Activated naive CD8-positive, alpha-beta T cell treated with anti-CD3 and anti-CD28 coated beads for 36 hours (primary cell): Measurements from ENCODE around the gene CLEC18A. TPM values are rescaled to one million over a fixed set of nuclear protein-coding genes. Genes with fewer than 3 reads are reported as not detected.

Source experiments
- DNase-seq: peaks from one replicate; pipeline ENCODE4 v3.0.0; 2021
- H3K27ac Mint-ChIP-seq: one replicate; pipeline ENCODE4 v1.8.0; 2022; ENCODE audit warnings: mild to moderate bottlenecking, moderate library complexity, mixed read lengths
- H3K27me3 Mint-ChIP-seq: one replicate; pipeline ENCODE4 v1.8.0; 2022; ENCODE audit warnings: mild to moderate bottlenecking, mixed read lengths
- H3K36me3 Mint-ChIP-seq: one replicate; pipeline ENCODE4 v1.8.0; 2021; ENCODE audit warnings: mild to moderate bottlenecking, mixed read lengths
- H3K4me1 Mint-ChIP-seq: one replicate; pipeline ENCODE4 v1.8.0; 2021; ENCODE audit warnings: mixed read lengths
- H3K4me3 Mint-ChIP-seq: one replicate; pipeline ENCODE4 v1.8.0; 2022; ENCODE audit warnings: mild to moderate bottlenecking, moderate library complexity, mixed read lengths
- H3K9me3 Mint-ChIP-seq: one replicate; pipeline ENCODE4 v1.8.0; 2022; ENCODE audit warnings: mixed read lengths
- total RNA-seq, 2 experiments: library from RNA; stranded (reverse); gene quantifications; one replicate each; pipeline ENCODE4 v1.2.3, GENCODE V29; 2021

Gene CLEC18A
- total RNA-seq, 2 experiments from 2014 or later, result 0.14 TPM; not detected in 1

DNA sequence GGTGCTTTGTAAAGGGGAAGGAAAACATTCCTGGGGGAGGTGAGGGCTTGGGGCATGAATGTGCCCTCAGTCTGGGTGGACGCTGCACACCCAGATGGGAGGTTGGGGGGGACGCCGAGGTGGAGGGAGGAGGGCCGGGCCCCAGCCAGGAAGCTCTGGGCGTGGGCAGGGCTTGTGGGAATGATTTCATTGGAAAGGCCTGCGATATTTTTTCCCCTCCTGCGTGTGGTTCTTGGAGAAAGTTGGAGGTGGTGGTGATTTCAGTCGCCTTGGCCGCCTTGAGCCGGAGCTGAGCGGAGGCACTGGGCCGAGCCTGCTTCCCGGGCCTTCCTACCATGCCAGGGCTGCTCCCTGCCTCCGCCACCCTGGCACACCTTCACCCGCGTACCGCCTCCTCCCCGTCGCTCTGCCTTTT, 26.4 kb upstream of the CLEC18A start:
- Mint-ChIP-seq H3K9me3 (no peaks in the 10 kb centered on the region), H3K27ac (no peak overlapping the region), H3K36me3 (peaks cover 5% of the 10 kb centered on the region), H3K4me3 (no peak overlapping the region), H3K4me1 (no peaks in the 10 kb centered on the region), H3K27me3 (no peaks in the 10 kb centered on the region)
- DNase-seq, result no peak

DNA sequence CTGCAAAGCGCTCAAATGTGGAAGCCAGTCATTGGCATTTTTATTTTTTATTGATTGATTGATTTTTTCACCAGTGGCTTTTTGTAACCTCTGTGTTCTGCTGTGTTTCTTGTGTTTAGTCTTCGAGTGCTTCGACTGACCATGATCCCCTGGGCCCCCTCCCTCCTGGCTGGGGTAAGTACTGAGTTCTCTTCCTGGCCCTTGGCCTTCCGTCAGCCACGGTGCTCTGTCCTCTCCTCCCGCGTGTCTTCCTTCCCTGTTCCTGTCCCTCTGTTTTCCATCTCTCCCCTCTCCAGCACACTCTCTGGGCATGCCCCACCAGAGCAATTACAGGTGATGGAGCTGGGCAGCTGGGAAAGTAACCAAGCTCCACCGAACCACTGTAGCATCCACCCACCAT, 25.8 kb upstream of the CLEC18A start:
- no peak overlapping the region for H3K27ac Mint-ChIP-seq

DNA sequence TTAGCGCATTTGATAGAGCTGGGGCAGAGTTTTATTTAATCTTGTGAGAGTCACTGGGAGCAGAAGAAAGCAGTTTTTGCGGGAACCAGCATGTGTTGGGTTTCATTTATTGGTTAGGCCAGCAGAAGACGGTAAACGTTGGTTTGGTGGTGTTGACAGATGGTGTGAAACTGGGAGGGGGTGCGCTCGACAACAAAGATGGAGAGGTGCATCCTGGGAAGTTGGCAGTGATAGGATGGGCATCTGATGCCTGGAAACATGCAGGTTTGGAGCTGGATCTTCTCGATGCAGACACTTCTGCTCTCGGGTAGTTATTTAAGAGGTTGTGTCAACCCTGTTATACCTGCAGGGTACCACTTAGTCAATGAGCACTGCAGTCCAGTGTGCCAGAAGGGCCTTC, 24.9 kb upstream of the CLEC18A start:
- Mint-ChIP-seq H3K36me3 (peaks cover 7% of the 10 kb centered on the region), H3K4me3 (no peak overlapping the region)

More for the DNA sequence above, 25.8 kb upstream of the CLEC18A start:
- Mint-ChIP-seq H3K4me3 (no peak overlapping the region), H3K9me3 (no peaks in the 10 kb centered on the region), H3K27me3 (no peaks in the 10 kb centered on the region), H3K36me3 (peaks cover 5% of the 10 kb centered on the region), H3K4me1 (no peaks in the 10 kb centered on the region)
- DNase-seq, result no peak

DNA sequence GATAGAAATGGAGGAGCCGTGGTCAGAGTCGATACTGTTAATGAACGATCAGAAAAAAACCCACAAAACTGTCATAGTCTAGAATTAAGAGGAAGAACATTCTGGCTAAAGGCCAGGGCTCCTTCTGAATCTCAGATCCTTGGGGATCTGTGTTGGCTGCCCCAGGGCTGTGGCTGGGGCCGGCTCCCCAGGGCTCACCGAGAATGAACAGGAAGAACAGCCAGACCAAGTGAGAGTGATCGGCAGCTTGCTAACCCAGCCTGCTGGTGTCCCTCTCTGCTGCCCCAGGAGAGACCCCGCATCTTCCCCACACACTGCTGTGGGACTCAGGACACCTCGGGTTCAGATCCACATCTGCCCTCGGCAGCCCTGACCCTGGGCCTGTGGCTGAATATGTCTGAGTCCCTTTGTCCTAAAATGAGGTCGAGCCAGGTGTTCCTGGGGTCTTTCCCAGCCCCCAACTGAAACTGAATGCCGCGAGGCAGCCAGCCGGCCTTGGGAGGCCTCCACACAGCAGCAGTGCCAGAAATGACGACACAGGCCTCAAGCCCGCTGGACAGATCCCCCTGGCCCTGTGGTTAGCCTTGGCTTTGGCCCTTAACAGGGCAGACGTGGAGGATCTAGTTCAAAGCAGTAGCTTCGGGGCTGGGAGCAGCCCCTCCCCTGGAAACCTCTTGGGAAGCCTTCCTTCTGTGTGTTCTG, 23.9 kb upstream of the CLEC18A start:
- H3K36me3 Mint-ChIP-seq, result peaks cover 8% of the 10 kb centered on the region
- H3K9me3 Mint-ChIP-seq, result no peaks in the 10 kb centered on the region
- H3K27ac Mint-ChIP-seq, result no peak overlapping the region
- H3K4me3 Mint-ChIP-seq, result no peak overlapping the region
- DNase-seq, result no peak
- H3K27me3 Mint-ChIP-seq, result no peaks in the 10 kb centered on the region
- no peaks in the 10 kb centered on the region for H3K4me1 Mint-ChIP-seq

More for the DNA sequence above, 24.9 kb upstream of the CLEC18A start:
- no peaks in the 10 kb centered on the region for H3K9me3 Mint-ChIP-seq
- no peaks in the 10 kb centered on the region for H3K27me3 Mint-ChIP-seq
- H3K4me1 Mint-ChIP-seq, result no peaks in the 10 kb centered on the region
- DNase-seq, result no peak
- no peak overlapping the region for H3K27ac Mint-ChIP-seq

DNA sequence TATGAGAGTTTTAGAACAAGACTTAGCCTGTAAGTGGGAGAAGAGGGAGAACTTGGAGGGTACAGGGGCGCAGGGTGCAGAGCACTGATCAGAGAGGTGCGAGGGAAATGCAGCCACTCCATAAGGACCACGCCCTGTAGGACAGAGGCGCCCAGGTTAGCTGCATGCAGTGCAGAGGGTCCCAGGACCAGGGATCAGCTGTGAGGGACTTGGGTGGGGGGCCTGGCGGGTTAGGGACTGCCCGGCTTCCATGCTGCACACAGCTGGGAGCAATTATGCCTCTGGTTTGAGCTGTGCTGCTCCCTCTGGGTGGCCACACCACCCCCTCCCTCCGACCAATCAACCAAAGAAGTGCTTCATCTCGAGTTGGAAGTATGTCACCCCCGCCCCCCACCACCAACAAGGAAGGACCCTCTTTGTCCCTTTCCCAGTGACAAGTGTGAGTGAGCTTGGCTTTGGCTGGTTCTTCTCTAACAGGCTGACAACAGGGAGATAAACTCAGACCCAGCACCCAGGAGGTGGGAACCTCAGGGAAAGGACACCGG, 22.2 kb upstream of the CLEC18A start:
- Mint-ChIP-seq H3K27ac (no peak overlapping the region), H3K4me1 (no peaks in the 10 kb centered on the region), H3K4me3 (no peak overlapping the region), H3K9me3 (no peaks in the 10 kb centered on the region), H3K36me3 (peaks cover 8% of the 10 kb centered on the region), H3K27me3 (no peaks in the 10 kb centered on the region)
- no peak for DNase-seq

DNA sequence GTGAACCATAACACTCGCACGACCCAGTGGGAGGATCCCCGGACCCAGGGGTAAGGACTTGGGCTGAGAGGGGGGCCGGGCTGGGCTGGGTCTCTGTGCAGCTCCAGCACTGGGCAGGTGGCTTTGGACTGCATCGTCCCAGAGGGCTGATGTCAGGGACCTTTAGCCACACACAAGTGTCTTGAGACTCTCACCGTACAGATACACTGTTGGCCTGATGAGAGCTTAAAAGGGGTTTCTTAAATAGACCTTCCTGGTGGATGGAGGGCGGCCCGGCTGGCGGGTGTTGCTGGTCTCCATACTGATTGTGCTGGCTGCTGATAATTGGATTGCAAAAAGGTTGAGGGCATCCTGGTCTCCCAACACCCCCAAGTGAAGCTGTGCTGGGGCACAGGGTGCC, 21.7 kb upstream of the CLEC18A start:
- Mint-ChIP-seq H3K36me3 (peaks cover 8% of the 10 kb centered on the region), H3K4me3 (no peak overlapping the region), H3K4me1 (no peaks in the 10 kb centered on the region), H3K27me3 (no peaks in the 10 kb centered on the region), H3K9me3 (no peaks in the 10 kb centered on the region), H3K27ac (no peak overlapping the region)
- DNase-seq, result no peak

DNA sequence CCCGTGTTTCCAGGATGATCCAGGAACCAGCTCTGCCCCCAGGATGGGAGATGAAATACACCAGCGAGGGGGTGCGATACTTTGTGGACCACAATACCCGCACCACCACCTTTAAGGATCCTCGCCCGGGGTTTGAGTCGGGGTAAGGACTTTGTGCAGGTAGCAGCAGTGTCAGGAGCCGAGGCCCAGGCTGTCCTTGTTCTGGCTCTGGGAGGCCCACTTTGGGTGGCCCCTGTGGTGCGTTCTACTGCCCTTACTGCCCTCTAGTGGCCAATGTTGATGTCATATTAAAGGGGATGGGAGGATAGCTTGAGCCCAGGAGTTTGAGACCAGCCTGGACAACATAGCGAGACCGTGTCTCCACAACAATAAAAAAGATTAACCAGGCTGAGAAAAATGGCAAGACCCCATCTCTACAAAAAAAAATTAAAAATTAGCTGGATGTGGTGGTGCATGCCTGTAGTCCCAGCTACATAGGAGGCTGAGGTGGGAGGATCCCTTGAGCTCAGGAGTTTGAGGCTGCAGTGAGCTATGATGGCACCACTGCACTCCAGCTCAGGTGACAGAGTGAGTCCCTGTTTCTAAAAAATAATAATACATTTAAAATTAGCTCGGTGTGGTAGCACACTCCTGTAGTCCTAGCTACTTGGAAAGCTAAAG, 20.9 kb upstream of the CLEC18A start:
- Mint-ChIP-seq H3K36me3 (peaks cover 8% of the 10 kb centered on the region), H3K4me3 (no peak overlapping the region), H3K27me3 (no peaks in the 10 kb centered on the region), H3K9me3 (no peaks in the 10 kb centered on the region), H3K27ac (no peak overlapping the region), H3K4me1 (no peaks in the 10 kb centered on the region)
- peak; percentile 28 for DNase-seq

DNA sequence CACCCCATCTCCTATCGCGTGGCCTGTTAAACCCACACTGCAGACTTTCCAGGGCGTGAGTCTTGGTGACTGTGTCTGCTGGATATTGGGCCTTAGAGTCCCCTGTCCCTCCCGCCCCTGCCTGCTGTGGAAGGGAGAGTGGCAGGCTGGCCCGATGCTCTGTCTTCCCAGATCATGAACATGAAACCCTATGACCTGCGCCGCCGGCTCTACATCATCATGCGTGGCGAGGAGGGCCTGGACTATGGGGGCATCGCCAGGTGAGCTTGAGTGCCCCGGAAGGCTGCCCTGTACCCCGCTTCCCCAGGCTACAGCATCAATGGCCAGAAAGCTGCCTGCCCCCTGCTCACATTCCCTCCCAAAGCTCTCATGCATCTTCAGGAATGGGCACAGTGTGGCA, 19.5 kb upstream of the CLEC18A start:
- Mint-ChIP-seq H3K27ac (no peak overlapping the region), H3K27me3 (no peaks in the 10 kb centered on the region), H3K36me3 (peaks cover 4% of the 10 kb centered on the region), H3K4me1 (no peaks in the 10 kb centered on the region), H3K9me3 (no peaks in the 10 kb centered on the region), H3K4me3 (no peak overlapping the region)
- DNase-seq, result no peak

DNA sequence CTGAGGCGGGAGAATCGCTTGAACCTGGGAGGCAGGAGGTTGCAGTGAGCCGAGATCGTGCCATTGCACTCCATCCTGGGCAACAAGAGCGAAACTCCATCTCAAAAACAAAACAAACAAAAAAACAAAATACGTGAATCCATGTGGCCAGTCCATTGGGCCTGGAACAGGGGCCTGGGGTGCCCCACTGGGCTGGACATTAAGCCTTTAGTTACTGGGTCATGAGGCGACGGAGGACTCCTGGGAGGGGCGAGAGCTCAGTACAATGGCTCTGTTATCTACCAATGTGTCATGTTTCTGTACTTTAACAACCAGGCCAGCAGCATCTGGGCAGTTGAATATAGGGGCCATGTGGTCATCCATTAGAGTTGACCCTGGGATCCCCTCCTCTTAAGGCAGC, 18.9 kb upstream of the CLEC18A start:
- Mint-ChIP-seq H3K27ac (no peak overlapping the region), H3K36me3 (peaks cover 4% of the 10 kb centered on the region), H3K4me1 (no peaks in the 10 kb centered on the region), H3K27me3 (no peaks in the 10 kb centered on the region), H3K9me3 (no peaks in the 10 kb centered on the region), H3K4me3 (no peak overlapping the region)
- DNase-seq, result no peak

DNA sequence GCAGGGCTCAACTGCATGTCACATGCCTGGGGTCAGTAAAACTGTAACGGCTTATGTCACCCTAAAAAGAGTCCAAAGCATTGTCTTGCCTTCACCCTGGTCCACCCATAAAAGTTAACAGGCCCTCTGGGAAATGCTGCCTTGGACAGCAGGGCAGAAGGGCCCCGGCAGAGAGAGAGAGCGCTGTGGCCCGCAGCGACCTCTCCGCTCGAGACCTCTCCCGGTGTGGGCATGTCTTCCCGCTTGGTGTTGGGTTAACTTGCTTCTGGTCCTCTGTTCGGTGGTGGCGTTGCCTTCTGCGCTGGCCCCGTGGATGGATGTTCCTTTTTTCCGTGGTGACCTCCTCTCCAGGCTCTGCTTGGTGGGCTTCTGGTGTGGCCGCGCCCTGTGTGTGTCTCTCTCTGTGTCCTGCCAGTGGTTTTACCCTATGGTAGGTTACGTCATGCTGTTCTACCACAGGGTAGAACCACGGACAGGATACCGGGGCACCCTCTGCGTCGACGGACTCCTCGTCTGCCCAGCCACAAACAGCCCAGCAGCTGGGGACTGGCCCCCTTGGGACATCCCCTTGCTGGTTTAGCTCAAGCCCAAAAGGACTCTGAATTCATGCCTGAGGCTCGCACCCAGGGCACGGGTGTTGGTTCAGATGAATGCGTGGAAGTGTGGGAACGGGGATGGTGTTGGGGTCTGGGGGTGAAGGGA, 18.3 kb upstream of the CLEC18A start:
- H3K27ac Mint-ChIP-seq, result no peak overlapping the region
- H3K4me1 Mint-ChIP-seq, result no peaks in the 10 kb centered on the region
- peaks cover 4% of the 10 kb centered on the region for H3K36me3 Mint-ChIP-seq
- no peak overlapping the region for H3K4me3 Mint-ChIP-seq
- H3K27me3 Mint-ChIP-seq, result no peaks in the 10 kb centered on the region
- DNase-seq, result no peak
- H3K9me3 Mint-ChIP-seq, result no peaks in the 10 kb centered on the region

DNA sequence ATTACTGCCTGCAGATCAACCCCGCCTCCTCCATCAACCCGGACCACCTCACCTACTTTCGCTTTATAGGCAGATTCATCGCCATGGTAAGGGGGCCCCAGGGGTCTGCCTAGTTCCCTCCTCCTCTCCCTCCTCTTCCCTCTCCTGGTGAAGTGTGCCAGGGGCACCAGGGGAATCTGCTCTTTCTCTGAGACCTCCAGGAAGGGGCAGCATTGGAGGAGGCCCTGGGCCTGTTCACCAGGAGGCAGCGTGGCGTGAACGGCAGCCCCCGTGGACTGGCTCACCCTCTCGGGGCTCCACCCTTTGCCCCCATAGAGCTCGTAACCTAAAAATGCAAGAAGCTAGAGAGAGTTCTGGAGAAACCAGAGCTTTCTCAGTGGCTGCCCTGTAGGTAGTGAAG, 17.1 kb upstream of the CLEC18A start:
- H3K27me3 Mint-ChIP-seq, result no peaks in the 10 kb centered on the region
- no peak for DNase-seq
- no peak overlapping the region for H3K27ac Mint-ChIP-seq
- H3K4me3 Mint-ChIP-seq, result no peak overlapping the region
- no peaks in the 10 kb centered on the region for H3K4me1 Mint-ChIP-seq
- peaks cover 4% of the 10 kb centered on the region for H3K36me3 Mint-ChIP-seq
- no peaks in the 10 kb centered on the region for H3K9me3 Mint-ChIP-seq

DNA sequence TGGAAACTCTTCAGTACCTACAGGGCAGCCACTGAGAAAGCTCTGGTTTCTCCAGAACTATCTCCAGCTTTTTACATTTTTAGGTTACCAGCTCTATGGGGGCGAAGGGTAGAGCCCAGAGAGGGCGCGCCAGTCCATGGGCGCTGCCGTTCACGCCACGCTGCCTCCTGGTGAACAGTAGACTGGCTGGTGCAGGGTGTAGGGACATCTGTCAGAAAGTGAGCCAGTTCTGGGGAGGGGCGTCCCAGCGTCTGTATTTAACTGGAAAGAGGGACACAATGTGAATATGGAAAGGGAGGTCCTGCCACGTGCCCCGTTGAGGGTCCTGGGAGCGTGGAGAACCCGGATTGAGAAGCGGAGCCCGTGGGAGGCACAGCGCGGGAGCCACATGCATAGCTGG, 16.4 kb upstream of the CLEC18A start:
- Mint-ChIP-seq H3K9me3 (no peaks in the 10 kb centered on the region), H3K27ac (no peak overlapping the region), H3K4me3 (no peak overlapping the region), H3K4me1 (no peaks in the 10 kb centered on the region), H3K36me3 (peaks cover 4% of the 10 kb centered on the region), H3K27me3 (no peaks in the 10 kb centered on the region)
- DNase-seq, result no peak

DNA sequence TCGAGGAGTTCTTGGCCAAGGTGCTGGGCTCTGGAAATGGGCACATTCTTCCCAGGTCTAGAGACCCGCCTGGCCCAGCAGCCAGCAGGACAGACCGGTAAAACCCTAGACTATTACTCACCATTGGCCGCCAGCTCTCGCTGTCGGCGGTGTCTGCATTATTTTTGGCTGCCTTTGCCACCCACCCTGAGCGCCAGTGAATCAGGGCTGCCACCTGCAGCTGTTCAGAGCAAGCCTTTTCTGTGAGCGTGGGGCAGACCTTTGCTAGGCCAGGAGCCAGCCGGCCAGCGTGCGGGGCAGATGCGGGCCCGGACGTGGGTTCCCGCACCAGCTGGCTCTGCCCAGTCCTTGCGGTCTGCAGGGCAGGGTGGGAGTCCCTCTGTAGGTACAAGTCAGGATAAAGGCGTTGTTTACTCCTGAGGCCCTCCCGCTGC, 15.8 kb upstream of the CLEC18A start:
- Mint-ChIP-seq H3K36me3 (peaks cover 4% of the 10 kb centered on the region), H3K27me3 (no peaks in the 10 kb centered on the region), H3K4me3 (no peak overlapping the region), H3K4me1 (no peaks in the 10 kb centered on the region), H3K27ac (no peak overlapping the region), H3K9me3 (no peaks in the 10 kb centered on the region)
- DNase-seq, result no peak

DNA sequence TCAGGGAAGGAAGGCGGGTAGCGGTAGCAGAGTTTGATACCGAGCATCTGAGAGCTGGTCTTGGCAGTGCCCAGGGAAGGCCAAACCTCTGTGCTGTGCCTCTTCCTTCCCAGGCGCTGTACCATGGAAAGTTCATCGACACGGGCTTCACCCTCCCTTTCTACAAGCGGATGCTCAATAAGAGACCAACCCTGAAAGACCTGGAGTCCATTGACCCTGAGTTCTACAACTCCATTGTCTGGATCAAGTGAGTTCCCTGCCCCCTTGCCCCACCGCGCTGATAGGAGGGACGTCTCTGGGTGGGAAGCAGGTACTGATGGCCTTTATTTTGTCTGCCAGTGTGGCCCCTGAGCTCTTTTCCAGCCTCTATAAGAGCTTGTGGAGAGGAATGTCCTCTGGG, 15.4 kb upstream of the CLEC18A start:
- Mint-ChIP-seq H3K4me3 (no peak overlapping the region), H3K36me3 (peaks cover 4% of the 10 kb centered on the region), H3K27me3 (no peaks in the 10 kb centered on the region), H3K9me3 (no peaks in the 10 kb centered on the region), H3K4me1 (no peaks in the 10 kb centered on the region), H3K27ac (no peak overlapping the region)
- DNase-seq, result no peak

DNA sequence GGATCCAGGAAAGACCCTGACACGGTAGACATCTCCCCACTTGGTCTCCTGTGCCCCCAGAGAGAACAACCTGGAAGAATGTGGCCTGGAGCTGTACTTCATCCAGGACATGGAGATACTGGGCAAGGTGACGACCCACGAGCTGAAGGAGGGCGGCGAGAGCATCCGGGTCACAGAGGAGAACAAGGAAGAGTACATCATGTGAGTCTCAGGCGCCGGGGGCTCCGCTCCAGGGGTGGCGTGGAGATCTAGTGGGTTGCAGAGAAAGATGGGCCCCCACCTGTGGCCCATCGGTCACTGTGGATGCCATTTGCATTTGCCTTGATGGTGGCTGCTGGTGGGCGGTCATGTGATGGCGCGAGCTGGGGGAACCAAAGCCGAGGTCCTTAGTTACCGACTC, 14.9 kb upstream of the CLEC18A start:
- no peak overlapping the region for H3K4me3 Mint-ChIP-seq
- no peak for DNase-seq
- peaks cover 2% of the 10 kb centered on the region for H3K36me3 Mint-ChIP-seq
- H3K27ac Mint-ChIP-seq, result no peak overlapping the region
- no peaks in the 10 kb centered on the region for H3K27me3 Mint-ChIP-seq
- no peaks in the 10 kb centered on the region for H3K9me3 Mint-ChIP-seq
- no peaks in the 10 kb centered on the region for H3K4me1 Mint-ChIP-seq
